Measurements from ENCODE around the gene OSBPL3. TPM values are rescaled to one million over a fixed set of nuclear protein-coding genes. Genes with fewer than 3 reads are reported as not detected.

The OSBPL3 gene
- total and polyA plus RNA-seq, 2 donors from 2014 or later: 8.6 to 40.5 TPM

DNA sequence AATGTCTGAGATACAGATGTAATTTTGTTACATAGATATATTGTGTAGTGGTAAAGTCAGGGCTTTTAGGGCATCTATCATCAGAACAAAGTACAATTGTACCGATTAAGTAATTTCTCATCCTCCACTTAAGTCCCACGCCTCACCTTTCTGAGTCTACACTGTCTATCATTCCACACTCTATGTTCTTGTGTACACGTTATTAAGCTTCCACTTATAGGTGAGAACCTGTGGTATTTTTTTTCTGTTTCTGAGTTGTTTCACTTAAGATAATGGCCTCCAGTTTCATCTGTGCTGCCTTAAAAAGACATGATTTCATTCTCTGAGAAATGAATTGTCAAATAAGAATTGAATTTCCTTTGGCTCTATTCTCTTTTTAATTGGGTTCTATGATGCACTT lies 15.5 kb upstream of the OSBPL3 start:
- H3K4me3 ChIP-seq (ENCODE audit: low read length in 3 of 3): no peak overlapping the region
- H3K27ac ChIP-seq (ENCODE audit: low read depth in 2 of 2, low read length in 2 of 2): no peak overlapping the region
- H3K4me1 ChIP-seq (ENCODE audit: control insufficient read depth in 2 of 3, insufficient read depth in 2 of 3, low read depth in 1 of 3, low read length in 3 of 3): no peaks in the 10 kb centered on the region
- H3K27me3 ChIP-seq (ENCODE audit: control insufficient read depth, insufficient read depth, low read length): no peaks in the 10 kb centered on the region
- TF ChIP-seq, protein P1, sequence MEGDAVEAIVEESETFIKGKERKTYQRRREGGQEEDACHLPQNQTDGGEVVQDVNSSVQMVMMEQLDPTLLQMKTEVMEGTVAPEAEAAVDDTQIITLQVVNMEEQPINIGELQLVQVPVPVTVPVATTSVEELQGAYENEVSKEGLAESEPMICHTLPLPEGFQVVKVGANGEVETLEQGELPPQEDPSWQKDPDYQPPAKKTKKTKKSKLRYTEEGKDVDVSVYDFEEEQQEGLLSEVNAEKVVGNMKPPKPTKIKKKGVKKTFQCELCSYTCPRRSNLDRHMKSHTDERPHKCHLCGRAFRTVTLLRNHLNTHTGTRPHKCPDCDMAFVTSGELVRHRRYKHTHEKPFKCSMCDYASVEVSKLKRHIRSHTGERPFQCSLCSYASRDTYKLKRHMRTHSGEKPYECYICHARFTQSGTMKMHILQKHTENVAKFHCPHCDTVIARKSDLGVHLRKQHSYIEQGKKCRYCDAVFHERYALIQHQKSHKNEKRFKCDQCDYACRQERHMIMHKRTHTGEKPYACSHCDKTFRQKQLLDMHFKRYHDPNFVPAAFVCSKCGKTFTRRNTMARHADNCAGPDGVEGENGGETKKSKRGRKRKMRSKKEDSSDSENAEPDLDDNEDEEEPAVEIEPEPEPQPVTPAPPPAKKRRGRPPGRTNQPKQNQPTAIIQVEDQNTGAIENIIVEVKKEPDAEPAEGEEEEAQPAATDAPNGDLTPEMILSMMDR (IDR thresholded peaks at IDR 0.05; ENCODE audit: borderline replicate concordance, extremely low read depth, insufficient read depth): no peak
- no peaks in the 10 kb centered on the region for H3K36me3 ChIP-seq (ENCODE audit: control insufficient read depth in 2 of 3, insufficient read depth in 3 of 3, low read length in 3 of 3)
- no peak for DNase-seq
- no peak overlapping the region for H3K9ac ChIP-seq (ENCODE audit: low read length in 3 of 3)
- no peaks in the 10 kb centered on the region for H3K9me3 ChIP-seq (ENCODE audit: control insufficient read depth in 2 of 3, insufficient read depth in 1 of 3, low read length in 3 of 3)
- FAIRE-seq: no peak
- intact Hi-C loops (cut with DNase I): no loop called here

DNA sequence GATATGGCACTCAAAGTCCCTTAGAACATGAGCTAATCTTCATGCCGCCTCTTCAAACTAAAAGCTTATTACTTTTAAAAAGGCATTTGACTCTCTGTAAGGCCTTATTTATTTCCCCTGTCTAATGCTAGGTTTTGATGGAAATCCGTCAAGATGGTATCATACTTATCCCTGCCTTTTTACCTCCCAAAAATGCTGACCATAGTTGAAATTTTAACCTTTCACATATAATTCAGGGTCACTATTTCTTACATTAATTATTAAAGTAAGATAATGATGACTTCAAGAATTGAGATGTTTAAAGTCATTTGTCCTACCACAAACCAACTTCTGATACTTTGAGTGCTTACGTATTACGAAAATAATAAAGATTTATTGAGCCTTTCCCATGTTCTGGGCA lies 12.3 kb upstream of the OSBPL3 start:
- FAIRE-seq (no peak), DNase-seq (no peak)
- TF ChIP-seq, protein P1 (IDR thresholded peaks at IDR 0.05; ENCODE audit: borderline replicate concordance, extremely low read depth, insufficient read depth): no peak
- Histone ChIP-seq H3K36me3 (ENCODE audit: control insufficient read depth in 2 of 3, insufficient read depth in 3 of 3, low read length in 3 of 3) (no peaks in the 10 kb centered on the region), H3K4me1 (ENCODE audit: control insufficient read depth in 2 of 3, insufficient read depth in 2 of 3, low read depth in 1 of 3, low read length in 3 of 3) (no peaks in the 10 kb centered on the region), H3K9me3 (ENCODE audit: control insufficient read depth in 2 of 3, insufficient read depth in 1 of 3, low read length in 3 of 3) (no peaks in the 10 kb centered on the region), H3K4me3 (ENCODE audit: low read length in 3 of 3) (no peak overlapping the region), H3K9ac (ENCODE audit: low read length in 3 of 3) (no peak overlapping the region), H3K27ac (ENCODE audit: low read depth in 2 of 2, low read length in 2 of 2) (no peak overlapping the region), H3K27me3 (ENCODE audit: control insufficient read depth, insufficient read depth, low read length) (no peaks in the 10 kb centered on the region)
- intact Hi-C loops (cut with DNase I): no loop called here

DNA sequence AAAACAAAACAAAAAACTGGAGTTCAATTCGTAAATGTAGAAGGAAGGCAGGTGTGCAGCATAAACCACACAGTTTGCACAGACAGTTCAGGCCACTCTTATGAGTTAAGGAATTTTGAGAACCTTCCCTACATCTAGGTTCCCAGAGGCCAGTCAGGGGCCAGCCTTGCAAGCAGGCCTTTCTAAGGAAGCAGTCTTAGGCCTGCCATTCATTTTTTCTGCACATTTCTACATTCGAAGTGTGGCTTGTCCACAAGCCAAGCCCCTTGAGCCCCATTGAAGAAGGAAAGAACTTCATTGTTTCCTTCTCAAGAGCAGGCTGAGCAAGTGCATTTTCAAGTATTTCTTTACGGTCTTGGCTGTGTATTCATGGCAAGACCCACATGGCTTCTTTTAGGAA lies 11.4 kb upstream of the OSBPL3 start:
- DNase-seq: no peak

More for the DNA sequence above, 11.4 kb upstream of the OSBPL3 start:
- TF ChIP-seq, protein P1 (IDR thresholded peaks at IDR 0.05; ENCODE audit: borderline replicate concordance, extremely low read depth, insufficient read depth): no peak
- Histone ChIP-seq H3K36me3 (ENCODE audit: control insufficient read depth in 2 of 3, insufficient read depth in 3 of 3, low read length in 3 of 3) (no peaks in the 10 kb centered on the region), H3K9me3 (ENCODE audit: control insufficient read depth in 2 of 3, insufficient read depth in 1 of 3, low read length in 3 of 3) (no peaks in the 10 kb centered on the region), H3K4me3 (ENCODE audit: low read length in 3 of 3) (no peak overlapping the region), H3K9ac (ENCODE audit: low read length in 3 of 3) (no peak overlapping the region), H3K27ac (ENCODE audit: low read depth in 2 of 2, low read length in 2 of 2) (no peak overlapping the region), H3K4me1 (ENCODE audit: control insufficient read depth in 2 of 3, insufficient read depth in 2 of 3, low read depth in 1 of 3, low read length in 3 of 3) (no peaks in the 10 kb centered on the region), H3K27me3 (ENCODE audit: control insufficient read depth, insufficient read depth, low read length) (no peaks in the 10 kb centered on the region)
- intact Hi-C loops (cut with DNase I): no loop called here
- no peak for FAIRE-seq

Data from kidney (tissue), 14 donors.